ENCODE results near the gene CPED1.

Gene CPED1

GRCh38 chr7:120960714-120961113 lies 27.8 kb upstream of the CPED1 start:
- no peak for TF ChIP-seq CTCF (IDR thresholded peaks at IDR 0.05)

GRCh38 chr7:120961638-120962173 lies 26.8 kb upstream of the CPED1 start:
- no peak for TF ChIP-seq CTCF (IDR thresholded peaks at IDR 0.05)

GRCh38 chr7:120964088-120964487 lies 24.4 kb upstream of the CPED1 start:
- TF ChIP-seq CTCF (IDR thresholded peaks at IDR 0.05), result no peak

- TF ChIP-seq CTCF (IDR thresholded peaks at IDR 0.05), result no peak
Observed at GRCh38 chr7:120966961-120967360, 21.6 kb upstream of the CPED1 start.

- no peak for TF ChIP-seq CTCF (IDR thresholded peaks at IDR 0.05)
Observed at GRCh38 chr7:120973849-120974248, 14.7 kb upstream of the CPED1 start.

- no peak for TF ChIP-seq CTCF (IDR thresholded peaks at IDR 0.05)
Observed at GRCh38 chr7:120979765-120980499, 8.6 kb upstream of the CPED1 start.

- TF ChIP-seq CTCF (IDR thresholded peaks at IDR 0.05), result no peak
Observed at GRCh38 chr7:120981117-120981516, 7.4 kb upstream of the CPED1 start.

Data from LNCAP (cell line).